HG03565 (cell line): ENCODE measurements around the gene ZNF2.
"Not testable (repeated sequence)": the region's sequence is repeated elsewhere in the genome, so short reads cannot be mapped to it uniquely, and the experiment has no call there.

Source experiments
- ATAC-seq: cut with Tn5 transposase; IDR thresholded peaks from one replicate; pipeline ENCODE4 v1.9.1; 2021; ENCODE audit warnings: mild to moderate bottlenecking, moderate library complexity; ENCODE audit not compliant: unreplicated experiment

Gene ZNF2

DNA sequence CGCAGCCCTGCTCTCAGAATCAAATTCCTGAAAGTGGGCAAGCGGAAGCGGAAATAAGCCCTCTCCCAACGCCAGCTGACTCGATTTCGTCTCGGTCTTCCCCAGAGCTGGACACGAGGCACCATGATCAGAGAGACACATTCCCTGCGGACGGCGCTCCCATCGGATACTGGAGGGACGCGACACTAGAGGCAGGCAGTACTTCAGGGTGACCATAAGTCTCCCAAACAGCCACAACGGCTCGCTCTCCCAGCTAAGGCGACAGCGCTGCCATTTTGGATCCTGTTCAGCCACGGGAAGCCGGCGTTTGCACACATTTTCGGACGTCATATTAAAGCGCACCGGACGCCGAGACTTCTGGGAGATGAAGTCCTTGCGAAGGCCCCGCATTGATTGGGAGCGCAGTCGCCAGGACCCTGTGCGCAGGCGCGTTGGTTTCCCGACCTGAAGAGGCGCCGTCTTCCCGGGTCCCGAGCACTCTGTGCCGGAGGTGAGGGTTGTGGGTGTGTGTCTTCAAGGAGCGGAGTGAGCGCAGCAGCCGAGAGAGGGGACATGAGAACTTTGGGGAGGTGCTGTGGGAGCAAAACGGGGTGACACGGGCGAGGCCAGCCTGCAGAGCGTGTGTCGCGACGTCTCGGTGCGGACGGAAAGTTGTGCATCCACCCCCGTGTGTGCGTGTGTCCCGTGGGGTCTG lies at the start of gene ZNF2:
ZNF2 (plus strand) TSS at position 439 of the 694 bp plus-strand sequence. CDS start 10,418 bp downstream, outside the sequence.
- ATAC-seq: peak; percentile 93

DNA sequence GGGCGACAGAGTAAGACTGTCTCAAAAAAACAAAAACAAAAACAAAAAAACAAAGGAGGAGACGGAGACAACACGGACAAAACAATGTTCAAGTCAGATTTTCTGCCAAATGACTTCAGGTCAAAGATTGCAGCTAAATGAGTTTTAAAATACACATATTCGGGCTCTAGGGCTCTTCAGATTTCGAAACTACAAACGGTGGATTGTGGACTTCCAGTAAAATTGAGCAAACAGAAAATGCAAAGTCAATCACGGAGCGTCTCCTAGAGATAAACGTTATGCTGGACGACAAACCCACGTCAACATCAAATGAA lies 44.6 kb upstream of the ZNF2 start:
- ATAC-seq: no peak

DNA sequence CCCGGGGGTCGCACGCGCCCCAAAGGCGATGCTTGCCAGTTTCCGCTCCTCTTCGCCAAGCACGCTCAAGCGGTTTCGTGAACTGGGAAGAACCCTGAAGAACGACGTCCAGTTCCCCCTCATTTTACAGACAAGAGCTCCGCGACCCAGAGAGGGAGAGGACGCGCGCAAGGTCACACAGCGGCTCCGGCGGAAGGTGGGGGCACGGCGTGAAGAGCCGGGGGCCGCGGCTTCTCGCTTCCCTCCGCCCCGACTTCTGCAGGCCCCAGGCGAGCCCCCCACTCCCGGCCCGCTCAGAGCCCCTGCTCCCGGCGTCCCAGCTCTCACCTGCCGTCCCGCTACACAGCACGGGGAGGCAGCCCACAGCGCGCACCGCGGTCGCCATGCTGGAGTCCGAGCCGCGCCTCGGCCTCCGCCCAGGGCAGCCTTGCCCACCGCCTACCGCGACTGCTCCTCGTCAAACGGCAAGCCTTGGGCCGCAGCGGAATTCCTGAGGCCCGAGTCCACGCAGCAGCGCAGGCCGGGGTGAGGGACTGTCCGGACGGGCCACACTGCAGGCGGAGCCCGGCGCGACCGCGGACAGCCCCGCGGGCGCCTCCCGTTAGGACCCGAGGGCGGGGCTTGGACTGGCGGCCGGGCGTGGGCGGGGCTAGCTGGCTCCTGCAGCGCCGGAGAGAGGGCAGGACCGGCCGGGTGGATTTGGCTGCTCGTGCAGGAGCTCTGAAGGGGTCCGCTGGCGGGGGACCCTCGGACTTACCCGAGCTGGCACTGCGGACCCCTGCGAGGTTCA lies 44.0 kb upstream of the ZNF2 start, which contains the start of gene MRPS5:
MRPS5 (minus strand) TSS at position 402 of the 790 bp plus-strand sequence; CDS start at position 385, 17 bp downstream.
- peak; percentile 86 for ATAC-seq

DNA sequence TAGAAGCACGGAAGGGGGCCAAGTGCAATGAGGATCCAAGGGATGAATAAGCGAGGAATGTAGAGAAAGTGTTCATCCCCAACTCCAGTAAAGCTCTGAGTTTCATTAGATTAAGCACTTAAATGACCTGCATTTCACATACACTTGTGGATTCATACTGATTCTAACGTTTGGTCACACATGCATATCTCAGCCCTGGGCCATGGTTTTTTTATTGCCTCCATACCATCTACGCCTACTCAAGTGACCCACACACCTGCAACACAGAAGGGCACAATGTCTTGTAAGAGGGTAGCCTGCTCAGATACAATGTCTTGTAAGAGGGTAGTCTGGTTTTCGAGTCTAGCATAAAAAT lies 43.4 kb upstream of the ZNF2 start:
- ATAC-seq: peak; percentile 7

DNA sequence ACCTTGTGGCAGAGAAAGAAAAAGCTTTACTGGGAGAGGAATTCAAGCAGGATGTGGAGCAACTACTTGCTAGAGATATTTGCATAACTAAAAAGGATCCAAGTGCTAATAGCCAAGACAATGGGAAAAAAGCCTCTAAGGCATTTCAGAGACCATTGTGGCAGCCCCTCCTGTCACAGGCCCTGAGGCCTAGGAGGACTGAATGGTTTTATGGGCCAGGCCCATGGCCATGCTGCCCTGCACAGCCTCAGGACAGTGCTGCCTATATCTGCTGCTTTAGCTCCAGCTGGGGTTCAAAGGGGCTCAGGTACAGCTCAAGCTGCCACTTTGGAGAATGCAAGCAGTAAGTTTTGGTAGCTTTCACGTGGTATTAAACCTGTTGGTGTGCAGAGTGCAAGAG lies 26.9 kb upstream of the ZNF2 start:
- no peak for ATAC-seq

DNA sequence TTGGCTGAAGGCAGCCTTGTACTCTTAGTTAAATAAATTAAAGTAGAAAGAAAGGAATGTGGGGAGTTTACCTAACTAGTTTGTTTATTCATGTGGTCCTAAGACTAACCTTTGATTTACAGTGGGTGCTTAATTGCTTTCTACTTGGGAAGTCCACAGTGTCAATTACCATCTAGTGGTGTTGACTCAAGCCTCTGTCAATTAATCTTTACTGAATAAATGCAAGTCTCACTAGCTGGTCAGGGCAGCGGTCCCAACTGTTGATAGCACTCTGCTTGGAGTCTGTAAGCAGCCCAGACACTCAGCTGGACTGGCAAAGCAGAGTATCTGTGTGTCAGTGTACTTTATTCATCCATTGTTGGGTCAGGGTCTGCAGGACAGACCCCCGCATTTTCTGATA lies 21.8 kb upstream of the ZNF2 start:
- ATAC-seq: no peak

DNA sequence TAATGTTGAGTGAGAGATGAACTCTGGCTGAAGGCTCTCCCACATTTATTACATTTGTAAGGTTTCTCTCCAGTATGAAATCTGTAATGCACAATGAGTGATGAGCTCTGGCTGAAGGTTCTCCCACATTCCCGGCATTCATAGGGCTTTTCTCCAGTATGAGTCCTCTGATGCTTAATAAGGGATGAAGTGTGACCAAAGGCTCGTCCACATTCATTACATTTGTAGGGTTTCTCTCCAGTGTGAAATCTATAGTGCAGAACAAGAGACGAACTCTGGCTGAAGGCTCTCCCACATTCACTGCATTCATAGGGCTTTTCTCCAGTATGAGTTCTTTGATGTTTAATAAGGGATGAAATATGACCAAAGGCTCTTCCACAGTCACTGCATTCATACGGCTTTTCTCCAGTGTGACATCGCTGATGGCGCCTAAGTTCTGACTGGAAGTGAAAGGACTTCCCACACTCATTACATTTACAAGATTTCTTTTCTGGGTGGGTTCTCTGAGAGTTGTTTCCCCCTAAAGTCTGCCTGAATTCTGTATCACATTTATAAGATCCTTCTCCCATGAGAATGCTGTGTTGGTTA lies 16.1 kb upstream of the ZNF2 start:
- no peak for ATAC-seq

DNA sequence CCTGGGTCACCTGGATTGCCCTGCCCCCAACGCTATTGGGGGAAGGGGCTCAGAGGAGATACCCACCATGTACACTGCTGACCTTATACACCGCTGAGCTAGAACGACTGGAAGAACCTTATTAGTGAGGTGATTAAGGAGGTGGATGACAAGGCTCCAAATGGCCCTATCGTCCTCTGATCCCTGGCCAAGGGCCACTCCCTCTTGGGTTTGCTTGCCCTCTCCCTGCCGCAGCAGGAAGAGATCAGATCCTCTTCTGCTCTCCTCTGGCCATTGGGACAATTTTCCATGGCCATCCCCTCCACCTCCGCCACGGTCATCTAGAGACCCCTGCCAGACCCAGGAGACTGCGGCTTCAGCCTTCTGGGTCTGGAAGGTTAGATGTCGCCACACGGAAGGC lies 7.2 kb upstream of the ZNF2 start:
- no peak for ATAC-seq

DNA sequence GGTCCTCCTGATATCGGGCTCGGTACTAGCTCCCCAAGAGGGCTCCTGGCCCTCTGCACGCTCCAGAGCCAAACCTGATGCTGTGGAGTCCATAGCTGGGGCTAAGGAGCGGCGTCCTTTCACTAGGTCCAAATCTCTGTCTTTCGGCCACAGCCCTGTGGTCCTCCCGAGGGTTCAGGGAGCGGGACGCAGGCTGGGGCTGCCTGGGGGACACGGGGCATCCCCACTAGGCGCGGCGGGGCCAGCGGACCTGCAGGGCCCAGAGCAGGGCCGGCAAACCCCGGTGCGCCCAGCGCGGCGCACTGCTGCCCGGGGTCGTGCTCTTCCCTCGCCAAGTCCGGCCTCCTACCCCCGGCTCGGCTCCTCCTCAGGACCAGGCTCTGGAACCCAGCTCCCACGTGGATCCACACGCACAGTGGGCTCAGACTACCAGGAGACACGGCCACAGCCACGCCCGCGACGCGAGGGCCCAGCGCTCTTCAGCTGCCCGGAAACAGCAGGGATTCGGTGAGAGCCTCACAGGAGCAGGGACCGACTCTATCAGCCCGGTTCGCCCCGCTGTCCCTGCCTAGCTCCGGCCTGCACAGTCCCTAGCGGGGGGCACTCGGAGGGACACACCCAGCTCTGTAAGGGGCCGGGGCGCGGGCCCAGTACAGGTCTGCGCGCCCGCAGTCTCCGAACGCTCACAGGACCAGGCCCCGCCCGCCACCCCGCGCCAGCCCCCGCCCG lies 6.6 kb upstream of the ZNF2 start:
- ATAC-seq: peak; percentile 22

DNA sequence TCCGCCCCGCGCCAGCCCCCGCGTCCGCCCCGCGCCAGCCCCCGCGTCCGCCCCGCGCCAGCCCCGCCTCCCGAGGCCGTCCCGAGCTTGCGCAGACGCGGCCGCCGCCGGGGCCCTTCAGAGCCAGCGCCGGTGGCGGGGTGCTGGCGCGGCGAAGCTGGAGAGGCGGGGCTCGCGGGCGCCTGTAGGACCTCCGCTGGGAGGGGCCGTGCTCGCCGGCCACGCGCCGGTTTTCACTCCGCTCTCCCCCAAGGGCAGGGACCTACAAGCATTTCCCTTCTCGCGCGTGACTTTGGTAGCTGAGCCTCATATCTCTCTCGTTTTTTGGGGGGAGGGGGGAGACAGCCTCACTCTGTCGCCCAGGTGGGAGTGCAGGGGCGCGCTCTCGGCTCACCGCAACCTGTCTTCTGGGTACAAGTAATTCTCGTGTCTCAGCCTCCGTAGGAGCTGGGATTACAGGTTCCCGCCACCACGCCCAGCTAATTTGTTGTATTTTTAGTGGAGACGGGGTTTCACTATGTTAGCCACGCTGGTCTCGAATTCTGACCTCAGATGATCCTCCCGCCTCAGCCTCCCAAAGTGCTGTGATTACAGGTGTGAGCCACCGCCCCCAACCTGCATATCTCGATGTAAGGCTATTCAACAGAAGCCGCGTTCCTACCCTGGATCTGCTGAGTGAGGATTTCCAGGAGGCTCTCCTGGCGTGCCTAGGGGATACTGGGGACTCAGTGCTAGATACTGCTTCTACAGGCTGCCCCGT lies 5.7 kb upstream of the ZNF2 start, which contains the start of gene ZNF514:
ZNF514 (minus strand) TSS at position 159 of the 760 bp plus-strand sequence. CDS start 6,595 bp downstream, outside the sequence.
- peak; percentile 84 for ATAC-seq

DNA sequence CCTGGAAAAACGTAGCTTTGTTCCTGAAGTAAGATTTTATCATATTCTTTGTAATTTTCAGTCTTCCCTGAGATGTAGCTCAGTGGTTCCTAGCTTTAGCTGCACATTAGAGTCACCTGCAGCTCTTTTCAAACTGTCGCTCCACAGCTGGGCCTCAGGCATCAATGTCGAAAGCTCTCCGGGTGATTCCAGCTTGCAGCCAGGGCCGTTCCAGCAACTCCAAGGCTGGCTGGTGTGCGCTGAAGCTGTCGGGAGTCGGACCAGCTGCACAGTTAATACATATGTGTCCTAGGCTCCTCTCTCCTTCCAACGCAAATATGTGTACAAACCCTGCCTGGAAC lies 609 bp upstream of the ZNF2 start:
- no peak for ATAC-seq

DNA sequence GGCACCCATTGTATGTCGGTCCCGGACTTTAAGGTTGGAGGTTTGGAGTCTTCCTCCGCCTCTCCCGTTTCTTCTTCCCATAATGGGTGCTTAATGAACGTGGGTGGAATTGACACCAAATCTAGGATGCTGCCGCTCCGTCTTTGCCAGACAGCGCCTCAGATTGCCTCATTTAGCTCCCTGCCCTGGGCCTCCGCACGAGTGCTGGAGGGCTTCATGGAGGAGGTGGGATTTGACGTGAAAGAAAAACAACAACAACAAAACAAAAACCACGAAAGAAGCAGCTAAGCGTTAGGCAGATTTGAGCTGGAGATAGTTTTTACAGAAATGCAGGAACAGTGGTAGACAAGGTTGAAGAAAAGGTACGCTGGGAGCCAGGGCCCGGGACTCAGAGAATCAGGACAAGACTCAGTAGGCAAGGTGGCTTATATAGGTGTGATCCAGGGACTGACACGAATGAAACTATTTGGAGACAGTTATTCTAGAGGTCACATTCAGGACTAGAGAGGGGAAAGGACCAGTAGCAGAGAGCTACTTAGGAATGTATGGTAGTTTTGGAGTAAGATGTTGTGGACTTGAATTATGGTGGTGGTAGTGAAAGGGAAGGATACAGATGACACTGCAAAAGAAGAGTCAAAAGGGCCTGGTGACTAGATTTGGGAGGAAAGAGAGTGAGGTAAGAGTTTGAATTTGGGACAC lies 605 bp downstream of the ZNF2 start:
- no peak for ATAC-seq

DNA sequence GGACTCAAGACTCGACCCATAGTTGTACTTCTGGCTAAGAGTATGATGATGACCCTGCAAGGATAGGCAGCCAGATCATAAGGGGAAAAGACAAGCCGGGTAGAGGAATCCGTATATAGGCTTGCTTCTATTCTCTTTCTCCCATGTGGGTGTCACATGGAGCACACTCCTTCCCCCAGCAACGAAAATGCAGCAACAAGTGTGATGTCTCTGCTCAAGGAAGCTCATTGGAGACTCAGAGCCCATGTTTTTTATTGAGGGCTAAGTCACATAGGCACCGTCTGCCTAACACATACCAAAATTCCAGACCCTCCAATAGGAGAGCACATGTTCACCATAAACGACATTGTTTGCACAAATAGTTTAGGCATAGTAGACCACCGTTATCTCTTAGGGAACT lies 6.3 kb downstream of the ZNF2 start:
- no peak for ATAC-seq

DNA sequence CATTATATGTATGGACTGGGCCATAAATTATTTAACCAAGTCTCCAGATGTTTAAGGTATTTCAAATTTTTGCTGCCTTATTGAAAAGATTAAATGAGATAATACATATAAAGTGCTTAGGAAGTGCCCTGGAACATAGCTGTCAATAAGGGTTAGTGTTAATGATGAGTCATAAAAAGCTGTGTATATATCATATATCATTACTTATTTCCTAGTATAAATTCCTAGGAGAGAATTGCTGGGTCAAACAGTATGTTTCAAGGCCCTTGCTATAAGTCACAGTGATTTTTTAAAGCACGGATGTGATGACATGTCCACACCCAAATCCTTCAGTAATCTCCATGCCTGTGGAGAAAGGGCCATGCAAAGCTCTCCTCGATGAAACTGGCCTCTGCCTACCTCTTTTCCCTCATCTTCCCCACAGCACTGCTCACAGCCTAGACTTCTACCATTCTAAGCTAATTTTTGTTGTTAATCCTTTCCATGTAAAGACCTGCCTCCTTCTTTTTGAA lies 8.5 kb downstream of the ZNF2 start:
- ATAC-seq: no peak

DNA sequence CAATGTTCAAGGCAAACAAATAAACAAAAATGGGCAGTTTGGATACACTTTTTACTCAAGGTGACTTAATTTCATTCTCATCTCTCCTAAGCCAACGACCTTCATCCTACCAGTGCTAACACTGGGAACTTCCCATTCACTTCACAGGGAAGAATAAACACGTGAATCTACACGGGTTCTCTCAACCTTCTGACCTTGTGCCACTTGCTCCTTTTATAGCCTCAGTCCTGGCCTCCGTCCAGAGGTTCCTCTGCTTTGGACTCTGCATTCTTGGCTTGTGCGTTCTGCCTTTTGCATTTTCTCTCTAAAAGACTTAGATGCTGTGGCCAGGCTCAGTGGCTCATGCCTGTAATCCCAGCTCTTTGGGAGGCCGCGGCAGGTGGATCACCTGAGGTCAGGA lies 13.8 kb downstream of the ZNF2 start:
- no peak for ATAC-seq

DNA sequence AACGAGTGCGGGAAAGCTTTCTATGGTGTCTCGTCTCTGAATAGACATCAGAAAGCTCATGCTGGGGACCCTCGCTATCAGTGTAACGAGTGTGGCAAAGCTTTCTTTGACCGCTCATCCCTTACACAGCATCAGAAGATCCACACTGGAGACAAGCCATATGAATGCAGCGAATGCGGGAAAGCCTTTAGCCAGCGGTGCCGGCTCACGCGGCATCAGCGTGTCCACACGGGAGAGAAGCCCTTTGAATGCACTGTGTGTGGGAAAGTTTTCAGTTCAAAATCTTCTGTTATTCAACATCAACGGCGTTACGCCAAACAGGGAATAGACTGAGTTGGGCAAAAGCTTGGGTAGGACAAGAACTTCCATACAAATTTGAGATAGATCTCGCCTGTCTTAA lies 16.2 kb downstream of the ZNF2 start:
- ATAC-seq: no peak

DNA sequence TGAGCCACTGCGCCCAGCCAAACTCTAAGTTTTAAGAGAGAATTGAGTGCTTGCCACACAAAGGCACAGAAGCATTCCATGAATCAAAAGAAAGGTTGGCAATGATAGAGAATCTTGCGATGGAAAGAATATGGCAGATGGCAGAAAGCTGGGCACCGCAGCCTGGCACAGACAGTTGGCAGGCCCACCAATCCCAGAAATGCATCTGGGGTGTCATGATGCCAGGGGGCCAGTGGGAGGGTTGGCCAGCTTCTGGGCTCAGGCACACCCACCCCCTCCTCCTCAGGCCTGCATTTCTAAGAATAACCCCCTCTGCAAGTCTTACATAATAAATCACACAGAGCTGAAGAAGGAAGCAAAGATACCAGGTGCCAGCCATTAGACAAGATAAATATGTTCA lies 19.6 kb downstream of the ZNF2 start:
- ATAC-seq: no peak

DNA sequence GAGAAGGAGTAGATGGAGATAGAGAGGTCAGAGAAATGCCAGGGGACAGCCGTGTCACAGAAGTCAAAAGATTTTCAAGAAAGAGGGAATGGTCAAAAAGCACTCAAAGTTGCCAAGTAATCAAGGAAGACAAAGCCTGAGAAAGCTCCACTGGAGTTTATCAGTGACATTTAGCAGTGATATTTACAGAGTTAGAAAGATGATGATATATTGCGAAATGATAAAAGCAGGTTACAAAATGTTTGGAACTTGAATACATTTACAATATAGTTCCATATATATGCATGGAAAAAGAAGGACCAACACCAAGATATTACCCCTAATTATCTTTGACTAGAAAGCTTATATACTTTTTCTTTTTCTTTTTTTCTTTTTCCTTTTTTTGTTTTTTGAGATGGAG lies 20.4 kb downstream of the ZNF2 start:
- no peak for ATAC-seq

DNA sequence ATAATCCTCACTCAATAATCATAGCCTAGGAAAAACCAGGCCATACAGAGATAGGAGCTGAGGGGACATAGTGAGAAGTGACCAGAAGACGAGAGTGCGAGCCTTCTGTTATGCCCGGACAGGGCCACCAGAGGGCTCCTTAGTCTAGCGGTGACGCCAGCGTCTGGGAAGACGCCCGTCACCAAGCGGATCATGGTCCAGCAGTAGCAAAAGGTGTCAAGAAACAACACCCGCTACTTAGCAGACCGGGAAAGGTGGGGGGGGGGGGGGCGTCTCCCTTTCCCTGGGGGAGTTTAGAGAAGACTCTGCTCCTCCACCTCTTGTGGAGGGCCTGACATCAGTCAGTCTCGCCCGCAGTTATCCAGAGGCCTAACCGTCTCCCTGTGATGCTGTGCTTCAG lies 27.3 kb downstream of the ZNF2 start:
- not testable (repeated sequence) for ATAC-seq

DNA sequence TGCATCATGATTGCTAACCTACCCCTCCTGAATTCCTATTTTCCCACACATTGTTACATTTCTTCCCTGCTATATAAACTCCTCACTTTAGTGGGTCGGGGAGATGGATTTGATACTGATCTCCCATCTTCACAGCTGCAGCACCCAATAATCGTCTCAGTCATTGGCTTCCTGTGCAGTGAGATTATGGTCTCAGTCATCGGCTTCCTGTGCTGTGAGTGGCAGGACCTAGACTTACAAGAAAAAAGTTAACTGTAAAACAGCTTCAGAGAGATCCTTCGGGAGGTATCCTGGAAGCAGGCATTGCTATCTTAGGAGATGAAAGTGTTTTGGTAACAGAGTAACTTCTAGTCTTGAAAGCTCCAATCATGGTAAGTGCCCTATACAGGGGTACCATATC lies 38.3 kb downstream of the ZNF2 start:
- no peak for ATAC-seq
